Measurements from ENCODE around the gene AAK1. TPM values are rescaled to one million over a fixed set of nuclear protein-coding genes. Genes with fewer than 3 reads are reported as not detected.
"Not testable (repeated sequence)": the region's sequence is repeated elsewhere in the genome, so short reads cannot be mapped to it uniquely, and the experiment has no call there.

Gene AAK1
- total RNA-seq, 1 experiment from 2014 or later, result 52.0 TPM

- no peak for DNase-seq (ENCODE audit: low read depth)
These were observed 190.9 kb downstream of the AAK1 start for GRCh38 chr2:69452687-69453086.

- no peak for DNase-seq (ENCODE audit: low read depth)
These were observed 192.7 kb downstream of the AAK1 start for GRCh38 chr2:69450735-69451416.

- DNase-seq (ENCODE audit: low read depth), result no peak
These were observed 193.6 kb downstream of the AAK1 start for GRCh38 chr2:69449906-69450305.

- not testable (repeated sequence) for DNase-seq (ENCODE audit: low read depth)
These were observed 199.9 kb downstream of the AAK1 start for GRCh38 chr2:69443673-69444072.

GRCh38 chr2:69439499-69439898, 204.0 kb downstream of the AAK1 start:
- not testable (repeated sequence) for DNase-seq (ENCODE audit: low read depth)

- DNase-seq (ENCODE audit: low read depth), result no peak
These were observed 205.0 kb downstream of the AAK1 start for GRCh38 chr2:69438580-69438979.

- DNase-seq (ENCODE audit: low read depth), result no peak
These were observed 205.8 kb downstream of the AAK1 start for GRCh38 chr2:69437751-69438154.

- peak; percentile 90 for DNase-seq (ENCODE audit: low read depth)
These were observed 206.4 kb downstream of the AAK1 start, which contains the start of gene NFU1 for GRCh38 chr2:69436938-69437750. Gene NFU1, minus strand, starts transcription at chr2:69437435. Its CDS starts 13 bp downstream, at chr2:69437422.

GRCh38 chr2:69436596-69436937, 207.0 kb downstream of the AAK1 start:
- DNase-seq (ENCODE audit: low read depth), result no peak

GRCh38 chr2:69434753-69435152, 208.8 kb downstream of the AAK1 start:
- no peak for DNase-seq (ENCODE audit: low read depth)

GRCh38 chr2:69429491-69430183, 213.9 kb downstream of the AAK1 start:
- DNase-seq (ENCODE audit: low read depth), result no peak

GRCh38 chr2:69428981-69429380, 214.6 kb downstream of the AAK1 start:
- DNase-seq (ENCODE audit: low read depth), result no peak

- no peak for DNase-seq (ENCODE audit: low read depth)
These were observed 219.1 kb downstream of the AAK1 start for GRCh38 chr2:69424419-69424818.

- DNase-seq (ENCODE audit: low read depth), result no peak
These were observed 221.3 kb downstream of the AAK1 start for GRCh38 chr2:69422198-69422597.

GRCh38 chr2:69419111-69419510, 224.4 kb downstream of the AAK1 start:
- DNase-seq (ENCODE audit: low read depth), result not testable (repeated sequence)

GRCh38 chr2:69416147-69416546, 227.4 kb downstream of the AAK1 start:
- DNase-seq (ENCODE audit: low read depth), result no peak

Other genes with a start within 250 kb of the AAK1 start
- gene NFU1, start 206.3 kb downstream of the AAK1 start, total RNA-seq (2014; rRNA removed; shearing (Covaris generic)), result 32.8 and 48.5 TPM in 2 replicates
- 9.1 and 16.9 TPM in 2 replicates for gene ANXA4, start 98.4 kb upstream of the AAK1 start, total RNA-seq (2014; rRNA removed; shearing (Covaris generic))
- 3.5 and 9.4 TPM in 2 replicates for gene GMCL1, start 185.9 kb upstream of the AAK1 start, total RNA-seq (2014; rRNA removed; shearing (Covaris generic))